CD4-positive, alpha-beta T cell treated with Interleukin-4 for 4 hours (primary cell): ENCODE measurements around the gene CHST11.
"Not testable (repeated sequence)": the region's sequence is repeated elsewhere in the genome, so short reads cannot be mapped to it uniquely, and the experiment has no call there.

Experiments used
- DNase-seq: peaks from one replicate; pipeline ENCODE4 v3.0.0-alpha.2; 2020

CHST11 gene

DNA sequence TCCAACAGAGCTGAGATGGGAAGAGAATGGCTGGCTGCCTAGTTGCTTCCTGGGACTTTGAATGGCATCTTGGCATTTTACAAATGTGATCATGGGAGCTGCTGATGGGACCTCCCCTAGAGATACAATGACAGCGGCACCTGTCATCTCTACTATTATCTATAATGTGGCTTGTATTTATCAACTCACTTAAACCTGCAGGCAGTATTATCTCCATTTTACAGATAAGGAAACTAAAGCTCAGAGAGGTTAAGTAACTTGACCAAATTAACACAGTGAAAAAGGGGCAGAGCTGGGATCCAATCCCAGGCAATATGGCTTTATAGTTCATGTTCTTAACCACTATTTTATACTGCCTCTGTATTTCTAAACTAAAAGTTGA is 111.7 kb downstream of the CHST11 start:
- DNase-seq, result no peak

DNA sequence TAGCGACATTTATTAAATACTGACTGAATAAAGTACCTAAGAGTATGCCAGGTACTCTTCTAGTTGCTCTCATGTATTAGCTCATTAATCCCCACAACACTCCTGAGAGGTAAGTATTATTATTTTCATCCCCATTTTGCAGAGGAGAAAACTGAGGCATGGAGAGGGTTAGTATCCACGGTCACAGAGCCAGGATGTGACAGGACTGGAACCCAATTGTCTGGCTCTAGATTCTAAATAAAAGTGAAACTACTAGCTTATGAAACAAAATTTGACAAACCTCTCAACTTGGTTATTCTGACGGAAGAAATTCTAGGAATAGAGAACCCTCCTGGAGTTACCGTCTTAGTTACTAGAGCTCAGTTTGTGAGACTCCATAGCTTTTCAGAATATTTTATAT is 112.2 kb downstream of the CHST11 start:
- DNase-seq, result no peak

DNA sequence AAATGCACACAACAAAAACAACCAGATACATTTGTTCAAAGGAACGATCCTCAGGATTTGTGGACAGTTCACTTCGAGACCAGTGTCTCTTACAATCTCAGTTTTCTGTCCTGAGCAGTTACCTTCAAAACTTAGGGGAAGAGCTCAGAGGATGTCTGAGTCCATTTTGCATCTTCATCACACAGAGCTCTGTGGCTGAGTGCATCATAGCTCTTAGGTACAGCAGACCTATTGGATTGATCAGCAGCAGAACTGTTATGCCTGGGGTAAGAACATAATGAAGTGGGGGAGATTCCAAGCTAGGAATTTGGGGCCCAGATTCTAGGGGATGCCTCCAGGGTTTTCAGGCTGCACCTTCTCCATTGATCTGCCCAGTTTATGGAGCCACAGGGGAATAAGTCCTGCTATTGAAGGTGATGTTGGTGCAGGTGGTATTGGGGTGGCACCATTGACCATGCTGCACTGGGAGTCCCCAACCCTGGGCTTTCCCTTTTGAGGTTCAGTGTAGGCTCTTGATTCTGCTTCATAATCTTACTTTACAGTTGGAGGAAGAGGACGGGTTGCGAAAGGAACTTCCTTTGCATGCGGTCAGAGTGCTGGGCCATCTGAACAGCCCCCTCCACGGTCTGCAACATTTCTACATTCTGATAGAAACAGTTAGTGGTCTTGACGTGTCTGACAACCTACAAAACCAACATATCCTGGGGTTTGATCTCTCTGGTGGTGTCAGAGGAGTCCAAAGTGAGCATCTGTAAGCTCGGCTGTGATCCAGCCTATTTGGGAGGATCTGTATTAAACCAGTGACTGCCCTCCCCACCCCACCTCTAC is 112.8 kb downstream of the CHST11 start:
- peak; percentile 66 for DNase-seq

DNA sequence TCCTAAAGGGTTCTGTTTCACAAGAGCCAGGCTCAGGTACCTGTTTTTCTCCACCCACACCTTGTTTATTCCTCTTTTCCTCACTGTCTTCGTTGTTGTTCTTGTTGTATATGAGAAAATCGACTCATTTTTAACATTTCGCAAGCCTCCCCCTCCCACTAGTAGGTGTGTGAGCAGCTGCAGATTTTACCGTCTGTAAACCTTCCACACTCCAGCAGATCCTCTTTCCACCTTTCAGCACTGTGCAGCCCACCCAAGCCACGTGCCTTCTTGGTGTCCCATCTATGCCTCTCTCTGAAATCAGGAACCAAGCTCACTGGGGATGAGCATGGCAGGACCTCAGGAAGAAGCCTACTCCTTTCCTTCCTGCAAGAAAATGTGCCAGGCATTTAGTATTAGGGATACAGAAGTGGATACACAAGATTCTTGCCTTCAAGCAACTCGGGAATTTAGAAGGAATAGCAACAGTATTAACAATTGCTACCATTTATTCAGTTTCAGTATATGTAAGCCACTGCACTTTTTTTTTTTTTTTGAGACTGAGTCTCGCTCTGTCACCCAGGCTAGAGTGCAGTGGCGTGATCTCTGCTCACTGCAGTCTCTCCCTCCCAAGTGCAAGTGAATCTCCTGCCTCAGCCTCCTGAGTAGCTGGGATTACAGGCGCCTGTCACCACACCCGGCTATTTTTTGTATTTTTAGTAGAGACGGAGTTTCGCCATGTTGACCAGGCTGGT is 113.6 kb downstream of the CHST11 start:
- no peak for DNase-seq

DNA sequence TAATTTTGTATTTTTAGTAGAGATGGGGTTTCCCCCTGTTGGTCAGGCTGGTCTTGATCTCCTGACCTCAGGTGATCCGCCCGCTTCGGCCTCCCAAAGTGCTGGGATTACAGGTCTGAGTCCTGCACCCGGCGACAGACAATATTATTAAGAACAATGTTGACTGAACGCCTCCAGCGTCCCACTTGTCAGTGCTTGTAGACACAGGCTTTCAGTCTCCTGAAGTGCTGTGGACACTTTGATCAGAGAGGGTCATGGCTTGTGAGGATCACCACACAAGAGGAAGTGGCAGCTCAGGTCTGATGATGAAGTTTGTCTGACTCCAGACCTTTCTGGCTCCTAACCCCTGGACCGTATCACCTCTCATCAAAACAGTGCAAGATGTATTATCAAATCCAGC is 114.6 kb downstream of the CHST11 start:
- DNase-seq, result no peak

DNA sequence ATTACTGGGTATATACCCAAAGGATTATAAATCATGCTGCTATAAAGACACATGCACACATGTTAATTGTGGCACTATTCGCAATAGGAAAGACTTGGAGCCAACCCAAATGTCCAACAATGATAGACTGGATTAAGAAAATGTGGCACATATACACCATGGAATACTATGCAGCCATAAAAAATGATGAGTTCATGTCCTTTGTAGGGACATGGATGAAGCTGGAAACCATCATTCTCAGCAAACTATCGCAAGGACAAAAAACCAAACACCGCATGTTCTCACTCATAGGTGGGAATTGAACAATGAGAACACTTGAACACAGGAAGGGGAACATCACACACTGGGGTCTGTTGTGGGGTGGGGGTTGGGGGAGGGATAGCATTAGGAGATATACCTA is 117.6 kb downstream of the CHST11 start:
- DNase-seq, result not testable (repeated sequence)

DNA sequence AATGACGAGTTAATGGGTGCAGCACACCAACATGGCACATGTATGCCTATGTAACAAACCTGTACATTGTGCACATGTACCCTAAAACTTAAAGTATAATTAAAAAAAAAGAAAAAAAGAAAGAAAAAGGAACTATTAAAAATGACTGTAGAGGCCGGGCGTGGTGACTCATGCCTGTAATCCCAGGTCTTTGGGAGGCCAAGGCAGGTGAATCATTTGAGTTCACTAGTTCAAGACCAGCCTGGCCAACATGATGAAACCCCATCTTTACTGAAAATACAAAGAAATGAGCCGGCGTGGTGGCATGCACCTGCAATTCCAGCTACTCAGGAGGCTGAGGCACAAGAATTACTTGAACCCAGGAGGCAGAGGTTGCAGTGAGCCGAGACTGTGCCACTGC is 118.0 kb downstream of the CHST11 start:
- not testable (repeated sequence) for DNase-seq

DNA sequence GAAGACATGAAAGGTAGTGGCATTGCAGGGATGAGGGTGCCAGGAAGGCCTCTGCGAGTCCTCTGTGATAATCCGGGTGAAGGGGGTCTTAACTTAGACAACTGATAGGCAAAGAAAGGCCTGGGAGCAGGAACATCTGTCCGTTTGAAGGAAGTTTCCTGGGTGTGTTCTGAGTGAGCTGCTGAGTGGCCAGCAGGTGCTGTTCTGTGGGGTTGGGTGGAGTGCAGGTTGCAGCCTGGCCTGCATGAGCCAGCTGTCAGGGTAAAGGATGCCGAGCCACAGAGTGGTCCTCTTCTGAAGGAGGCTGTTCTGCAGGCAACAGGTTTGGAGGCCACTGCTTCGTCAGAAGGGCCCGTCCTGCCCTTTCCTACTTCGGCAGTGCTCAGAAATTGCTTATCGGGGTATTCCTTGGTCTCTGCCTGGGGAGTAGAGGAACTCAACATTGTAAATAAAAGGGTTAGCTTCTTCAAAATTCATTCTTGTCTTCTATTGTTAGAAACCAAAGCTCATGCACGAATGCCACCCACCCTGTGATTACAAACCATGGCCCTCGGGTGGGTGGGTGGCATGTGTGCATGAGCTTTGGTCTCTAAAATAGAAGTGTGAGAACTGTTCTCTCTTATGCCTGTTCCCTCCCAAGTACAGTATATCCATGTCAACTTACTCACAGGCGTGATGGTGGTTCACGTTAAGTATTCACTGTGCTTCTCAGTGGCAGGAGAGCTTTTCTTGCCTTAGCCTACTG is 118.9 kb downstream of the CHST11 start:
- no peak for DNase-seq

DNA sequence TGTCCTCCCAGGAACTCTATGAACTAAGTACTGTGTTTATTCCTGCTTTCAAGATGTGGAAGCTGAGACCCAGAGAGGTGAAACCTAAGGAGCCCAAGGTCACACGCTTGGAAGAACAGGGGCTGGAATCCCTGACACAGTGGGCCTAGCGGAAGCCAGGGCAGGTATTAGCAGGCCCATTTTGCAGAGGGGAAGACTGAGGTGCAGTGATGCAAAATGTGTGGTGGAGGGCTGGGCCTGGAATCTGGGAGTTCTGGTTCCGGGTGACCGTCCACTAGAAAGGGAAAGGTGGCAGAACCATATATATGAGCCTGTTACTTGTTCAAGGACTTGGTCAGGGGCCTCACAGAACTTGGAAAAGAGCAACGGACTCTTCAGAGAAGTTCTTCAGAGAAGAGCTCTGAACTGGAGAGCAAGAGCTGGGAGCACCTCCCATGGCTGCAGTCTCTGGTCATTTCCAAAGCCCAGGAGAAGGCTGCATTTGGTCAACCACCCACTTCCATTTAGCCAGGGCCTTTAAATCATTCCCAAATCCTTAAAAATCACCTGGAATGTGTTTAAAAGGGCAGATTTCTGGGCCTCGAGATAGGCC is 119.5 kb downstream of the CHST11 start:
- DNase-seq, result no peak

DNA sequence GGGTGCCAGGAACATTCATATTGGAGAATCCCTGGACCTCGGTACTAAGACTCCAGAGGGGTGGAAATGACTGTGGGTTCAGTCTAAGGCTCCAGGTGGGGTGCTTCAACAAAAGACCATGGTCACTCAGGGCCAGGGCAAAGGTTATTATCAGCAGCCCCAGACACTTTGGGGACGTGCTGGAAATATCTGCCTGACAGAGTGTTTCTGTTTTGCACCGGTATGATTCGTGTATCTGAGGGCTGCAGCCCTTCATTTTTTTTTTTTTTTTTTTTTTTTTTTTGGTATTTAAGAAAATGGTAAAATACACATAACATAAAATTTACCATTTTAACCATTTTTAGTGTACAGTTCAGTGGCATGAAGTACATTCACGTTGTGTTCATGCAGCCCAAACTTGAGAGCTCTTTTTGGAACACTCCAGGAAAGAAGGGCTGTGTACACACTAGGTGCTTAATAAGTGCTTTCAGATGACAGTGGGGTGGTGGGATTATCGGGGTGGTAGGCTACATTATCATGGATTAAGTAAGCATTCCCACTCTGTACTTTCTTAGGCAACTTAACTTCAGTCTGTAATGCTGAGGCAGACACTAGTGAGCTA is 120.3 kb downstream of the CHST11 start:
- no peak for DNase-seq

DNA sequence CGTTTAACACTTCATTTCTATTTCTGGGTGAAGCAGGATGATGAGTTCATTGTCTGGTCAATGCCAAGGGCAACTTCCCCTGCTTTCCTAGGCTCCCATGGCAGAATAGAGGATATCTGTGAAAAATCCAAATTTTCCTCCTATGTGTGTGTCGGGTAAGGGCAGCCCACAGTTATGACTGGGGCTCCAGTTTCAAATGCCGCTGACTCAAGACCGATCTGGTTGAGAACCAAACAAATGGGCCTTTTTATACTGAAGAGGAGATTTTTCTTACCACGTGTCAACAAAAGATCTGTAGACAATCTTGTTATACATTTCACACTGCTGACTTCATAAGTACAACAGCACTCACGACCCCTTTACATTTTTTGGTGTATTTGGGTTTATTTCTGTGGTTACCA is 120.8 kb downstream of the CHST11 start:
- DNase-seq, result no peak

DNA sequence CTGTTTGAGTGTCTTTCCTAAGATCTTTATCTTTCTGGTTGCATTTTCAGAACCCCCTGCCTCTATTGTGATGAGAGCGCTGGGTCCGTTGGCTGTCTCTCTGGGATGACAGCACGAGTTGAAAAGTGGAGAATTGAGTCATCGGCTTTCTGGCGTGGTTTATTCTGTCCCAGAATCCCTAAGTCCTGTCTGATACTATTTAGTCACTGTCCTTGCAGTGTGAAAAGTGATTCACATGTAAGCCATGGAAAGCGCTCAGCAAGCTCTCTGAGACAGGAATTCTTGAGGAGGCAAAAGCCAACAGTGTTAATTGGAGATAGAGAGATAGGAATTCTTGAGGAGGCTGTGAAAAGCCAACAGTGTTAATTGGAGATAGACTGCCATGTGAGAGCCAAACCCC is 121.7 kb downstream of the CHST11 start:
- no peak for DNase-seq

DNA sequence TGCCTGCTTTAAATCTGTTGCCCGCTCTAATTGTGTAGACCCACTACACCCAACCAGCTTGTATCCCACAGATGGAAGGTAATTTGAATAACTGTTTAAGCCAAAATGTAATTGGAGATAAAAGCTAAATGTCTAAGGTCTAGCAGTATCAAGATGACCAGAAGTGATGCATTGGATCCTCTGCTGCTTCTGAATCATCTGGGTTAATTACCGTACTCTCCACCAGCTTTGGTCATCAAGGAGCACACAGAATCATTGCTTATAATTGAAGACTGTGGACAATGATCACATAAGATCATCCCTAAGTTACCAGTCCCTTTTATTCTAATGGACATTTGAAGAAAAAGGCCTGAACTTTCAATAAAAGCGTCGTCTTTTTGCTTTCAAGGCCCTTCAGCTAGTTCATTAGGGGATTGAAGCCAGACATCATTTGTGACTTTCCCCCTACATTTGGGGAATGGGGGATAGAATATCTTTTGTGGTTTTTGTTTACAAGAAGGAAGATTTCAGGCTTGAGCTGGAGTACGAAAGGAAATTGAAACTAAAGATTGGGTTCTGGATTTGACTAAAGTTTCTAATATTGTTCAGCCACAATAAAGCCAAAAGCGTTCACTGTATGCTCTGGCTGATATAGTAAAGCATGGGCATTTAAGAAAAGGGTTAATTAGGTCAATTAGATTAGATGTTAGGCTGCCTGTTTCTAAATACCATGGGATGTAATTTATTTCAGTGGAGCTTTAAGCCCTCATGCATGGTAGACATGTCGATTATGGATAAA is 123.2 kb downstream of the CHST11 start:
- DNase-seq, result no peak

DNA sequence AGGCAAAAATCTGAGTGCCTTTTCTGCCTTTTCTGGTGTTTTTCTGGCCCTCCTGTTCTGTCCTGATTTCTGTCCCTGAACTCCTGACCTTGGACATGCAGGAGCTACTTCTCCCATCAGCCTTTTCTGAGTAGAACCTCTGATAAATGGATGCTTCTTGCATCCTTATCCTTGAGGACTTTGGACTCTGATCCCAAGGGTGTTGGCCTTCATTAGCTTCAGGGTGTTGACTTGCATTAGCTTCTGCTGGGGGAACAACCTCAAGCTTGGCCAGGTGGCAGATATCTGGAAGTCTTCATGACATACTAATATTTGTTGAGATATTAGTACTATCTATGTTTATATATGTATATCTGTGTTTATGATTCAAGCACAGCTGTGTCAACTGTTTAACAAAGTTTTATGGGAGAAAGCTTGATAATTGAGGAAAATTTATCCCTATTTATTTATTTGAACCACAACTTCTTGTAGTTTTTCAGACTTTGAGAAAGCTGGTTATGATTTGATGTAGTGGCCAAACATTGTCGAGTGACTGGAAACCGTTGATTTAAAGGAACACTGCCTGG is 124.3 kb downstream of the CHST11 start:
- no peak for DNase-seq

DNA sequence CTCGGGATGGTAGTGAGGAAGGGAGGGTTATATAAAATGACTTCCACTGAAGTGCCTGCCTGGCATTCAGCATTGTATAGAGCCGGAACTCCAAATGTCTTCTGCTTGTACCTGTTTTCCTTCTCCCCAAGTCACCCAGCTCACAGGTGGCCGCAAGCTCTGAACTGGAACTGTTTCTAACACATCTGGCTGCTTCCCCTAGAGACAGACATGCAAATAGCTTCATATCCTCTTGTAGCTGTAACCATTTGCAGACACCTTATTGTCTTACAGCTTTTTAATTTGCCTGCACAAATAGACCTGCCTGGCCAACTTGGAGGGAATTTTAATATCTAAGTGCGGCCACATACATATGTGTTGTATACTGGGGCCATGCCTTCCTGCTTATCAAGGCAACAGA is 126.0 kb downstream of the CHST11 start:
- no peak for DNase-seq

DNA sequence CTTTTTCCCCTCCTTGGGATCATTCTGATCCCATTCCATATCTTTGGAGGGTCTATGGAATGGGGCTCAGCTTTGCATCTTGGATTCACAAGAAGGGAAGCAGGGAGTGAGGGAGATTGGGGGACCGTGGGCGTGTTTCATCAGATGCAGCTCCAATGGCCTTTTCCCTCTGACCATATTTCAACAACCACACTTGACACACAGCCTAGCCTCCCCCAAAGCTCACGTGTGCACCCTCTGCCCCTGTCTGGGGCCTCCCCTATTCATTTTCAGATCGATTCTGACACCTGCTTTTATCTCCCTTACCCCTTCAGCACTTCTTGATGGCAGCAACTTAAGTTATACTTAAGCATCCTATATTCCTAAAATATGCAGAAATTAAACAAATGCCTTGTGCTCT is 126.6 kb downstream of the CHST11 start:
- no peak for DNase-seq

DNA sequence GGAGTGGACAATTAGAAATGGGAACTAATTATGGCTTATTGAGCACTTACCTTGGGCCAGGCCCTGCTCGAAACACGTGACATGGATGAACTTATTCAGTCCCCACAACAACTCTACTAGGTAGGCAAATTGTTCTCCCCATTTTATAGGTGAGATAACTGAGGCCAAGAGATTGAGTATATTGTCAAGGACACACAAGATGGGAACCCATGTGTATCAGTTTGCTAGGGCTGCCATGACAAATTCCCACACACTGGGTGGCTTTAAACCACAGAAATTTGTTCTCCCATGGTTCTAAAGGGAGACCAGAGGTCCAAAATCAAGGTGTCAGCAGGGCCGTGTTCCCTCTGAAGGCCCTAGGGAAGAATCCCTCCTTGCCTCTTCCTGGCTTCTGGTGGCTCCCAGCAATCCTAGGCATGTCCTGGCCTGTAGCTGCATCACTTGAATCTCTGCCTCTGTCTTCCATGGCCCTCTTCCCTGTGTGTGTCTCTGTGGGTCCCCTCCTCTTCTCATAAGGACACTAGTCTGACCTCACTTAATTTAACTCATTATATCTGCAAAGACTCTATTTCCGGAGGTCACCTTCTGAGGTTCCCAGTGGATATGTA is 128.8 kb downstream of the CHST11 start:
- DNase-seq, result no peak

DNA sequence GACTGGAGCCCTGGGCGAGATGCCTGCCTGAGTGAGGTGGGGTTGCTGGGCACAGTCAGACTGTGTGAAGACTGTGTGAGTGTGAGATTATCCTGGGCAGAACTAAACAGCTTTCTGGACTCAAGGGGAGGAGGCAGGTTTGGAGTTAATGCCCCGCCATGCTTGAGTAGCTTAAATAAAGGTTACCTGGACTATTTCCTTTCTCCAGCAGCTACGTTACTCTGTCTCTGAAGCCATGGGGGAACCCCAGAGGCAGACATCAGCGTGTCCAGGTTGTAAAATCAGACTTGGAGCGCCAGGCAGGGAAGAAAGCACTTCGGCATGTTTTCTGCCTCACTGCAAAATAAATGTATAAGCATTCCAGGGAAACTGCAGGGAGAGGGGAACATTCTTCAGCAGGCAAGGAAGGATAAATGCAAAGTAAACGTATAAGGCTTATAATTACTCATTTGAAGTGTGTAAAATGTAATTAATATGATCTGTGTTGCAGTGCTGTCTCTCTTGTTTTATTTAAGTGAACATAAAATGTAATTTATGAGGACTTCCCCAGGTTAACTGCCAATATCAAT is 129.7 kb downstream of the CHST11 start:
- DNase-seq, result no peak

DNA sequence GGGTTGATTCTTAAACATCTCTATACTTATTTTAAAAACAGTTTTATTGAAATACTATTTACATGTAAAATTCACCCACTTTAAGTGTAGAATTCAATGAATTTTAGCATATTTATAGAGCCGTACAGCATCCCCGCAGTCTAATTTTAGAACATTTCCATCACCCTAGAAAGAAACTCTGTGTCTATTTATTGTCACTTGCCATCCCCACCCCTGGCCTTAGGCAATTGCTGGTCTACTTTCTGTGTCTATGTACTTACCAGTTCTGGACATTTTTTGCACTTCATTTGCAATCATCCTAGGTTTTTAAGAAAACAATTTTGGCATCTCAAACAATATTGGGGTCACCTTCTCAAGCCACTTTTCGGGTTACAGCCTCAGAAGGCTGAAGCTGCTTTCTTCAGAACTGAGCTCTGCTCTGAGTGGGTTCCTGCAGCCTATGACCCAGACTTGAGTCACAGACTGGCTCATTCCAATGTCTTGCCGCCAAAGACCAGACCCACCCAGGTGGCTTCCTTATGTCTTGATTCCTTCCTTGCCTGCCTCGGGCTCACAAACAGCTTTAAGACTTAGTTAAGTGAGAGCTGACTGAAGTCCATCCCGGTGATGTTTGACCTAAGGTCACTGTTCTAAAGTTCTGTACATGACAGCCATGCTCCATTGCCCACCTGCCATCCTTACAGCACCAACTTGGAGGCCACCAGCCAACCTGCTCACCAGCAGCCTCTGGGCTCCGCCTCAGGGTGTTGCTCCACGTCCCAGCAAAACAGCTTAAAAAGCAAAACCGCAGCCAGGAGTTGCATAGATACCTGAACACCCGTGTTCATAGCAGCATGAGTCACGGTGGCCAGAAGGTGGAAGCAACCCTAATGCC is 131.5 kb downstream of the CHST11 start:
- DNase-seq, result no peak
